Measurements from ENCODE around the gene PARD3B. TPM values are rescaled to one million over a fixed set of nuclear protein-coding genes. Genes with fewer than 3 reads are reported as not detected.

The PARD3B gene
- total RNA-seq, 1 experiment from 2014 or later, result 3.6 TPM

DNA sequence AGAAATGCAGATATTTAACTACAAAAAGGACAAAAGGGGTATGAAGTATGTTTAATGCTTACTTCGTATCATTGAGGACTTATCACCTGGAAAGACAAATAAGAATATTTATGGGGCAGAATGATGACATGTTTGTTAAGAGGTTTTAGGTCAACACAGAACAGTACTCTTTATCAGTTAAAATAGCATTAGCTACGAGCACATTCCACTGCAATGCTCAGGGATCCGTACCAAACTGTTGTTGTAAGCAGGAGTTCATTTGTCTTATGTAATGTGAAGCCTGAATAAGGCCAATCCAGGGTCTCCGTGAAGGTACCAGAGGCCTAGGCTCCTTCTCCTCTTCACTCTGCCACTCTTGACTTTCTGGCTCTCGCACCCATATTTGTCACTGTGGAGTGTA lies 671.3 kb downstream of the PARD3B start:
- TF ChIP-seq SIN3A (IDR thresholded peaks at IDR 0.05; ENCODE audit: borderline replicate concordance, insufficient read depth, low read depth, low read length) (no peak), CTCF (IDR thresholded peaks at IDR 0.05) (no peak), POLR2AphosphoS5 (IDR thresholded peaks at IDR 0.05; ENCODE audit: low read depth, low read length) (no peak), TCF7L2 (IDR thresholded peaks at IDR 0.05; ENCODE audit: low read depth, low read length) (no peak)
- TF ChIP-seq, protein P1, sequence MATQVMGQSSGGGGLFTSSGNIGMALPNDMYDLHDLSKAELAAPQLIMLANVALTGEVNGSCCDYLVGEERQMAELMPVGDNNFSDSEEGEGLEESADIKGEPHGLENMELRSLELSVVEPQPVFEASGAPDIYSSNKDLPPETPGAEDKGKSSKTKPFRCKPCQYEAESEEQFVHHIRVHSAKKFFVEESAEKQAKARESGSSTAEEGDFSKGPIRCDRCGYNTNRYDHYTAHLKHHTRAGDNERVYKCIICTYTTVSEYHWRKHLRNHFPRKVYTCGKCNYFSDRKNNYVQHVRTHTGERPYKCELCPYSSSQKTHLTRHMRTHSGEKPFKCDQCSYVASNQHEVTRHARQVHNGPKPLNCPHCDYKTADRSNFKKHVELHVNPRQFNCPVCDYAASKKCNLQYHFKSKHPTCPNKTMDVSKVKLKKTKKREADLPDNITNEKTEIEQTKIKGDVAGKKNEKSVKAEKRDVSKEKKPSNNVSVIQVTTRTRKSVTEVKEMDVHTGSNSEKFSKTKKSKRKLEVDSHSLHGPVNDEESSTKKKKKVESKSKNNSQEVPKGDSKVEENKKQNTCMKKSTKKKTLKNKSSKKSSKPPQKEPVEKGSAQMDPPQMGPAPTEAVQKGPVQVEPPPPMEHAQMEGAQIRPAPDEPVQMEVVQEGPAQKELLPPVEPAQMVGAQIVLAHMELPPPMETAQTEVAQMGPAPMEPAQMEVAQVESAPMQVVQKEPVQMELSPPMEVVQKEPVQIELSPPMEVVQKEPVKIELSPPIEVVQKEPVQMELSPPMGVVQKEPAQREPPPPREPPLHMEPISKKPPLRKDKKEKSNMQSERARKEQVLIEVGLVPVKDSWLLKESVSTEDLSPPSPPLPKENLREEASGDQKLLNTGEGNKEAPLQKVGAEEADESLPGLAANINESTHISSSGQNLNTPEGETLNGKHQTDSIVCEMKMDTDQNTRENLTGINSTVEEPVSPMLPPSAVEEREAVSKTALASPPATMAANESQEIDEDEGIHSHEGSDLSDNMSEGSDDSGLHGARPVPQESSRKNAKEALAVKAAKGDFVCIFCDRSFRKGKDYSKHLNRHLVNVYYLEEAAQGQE (IDR thresholded peaks at IDR 0.05; ENCODE audit: insufficient read depth in 1 of 2, low read depth in 2 of 2, low read length in 1 of 2), result no peak
- no TSS peak for BruUV-seq (replicated peaks)
- DNase-seq (ENCODE audit: low read depth, low spot score) (no peak), ATAC-seq (no peak)
- Histone ChIP-seq H3K4me1 (ENCODE audit: control insufficient read depth, insufficient read depth, low read length) (no peaks in the 10 kb centered on the region; the same call in 1 of the 2 replicates), H3K4me3 (ENCODE audit: low read depth in 2 of 2, low read length in 2 of 2) (no peak overlapping the region), H3K36me3 (ENCODE audit: control insufficient read depth, insufficient read depth, low read length) (no peaks in the 10 kb centered on the region), H3K9me3 (ENCODE audit: control insufficient read depth, insufficient read depth, low read depth, low read length) (no peaks in the 10 kb centered on the region), H3K27me3 (ENCODE audit: control insufficient read depth, insufficient read depth, low read length) (no peaks in the 10 kb centered on the region), H3K27ac (ENCODE audit: low read length) (no peak overlapping the region)
- intact Hi-C loops (cut with micrococcal nuclease; ENCODE audit: unreplicated experiment), result no loop called here
- ChIA-PET CTCF (no interaction called here), POLR2A (no interaction called here)
- in situ Hi-C loops (cut with HindIII; ENCODE audit: low pct_unique_long_range_greater_than_20kb, low sequenced_read_pairs), result no loop called here

GRCh38 chr2:205217004-205217403 lies 671.7 kb downstream of the PARD3B start:
- ChIA-PET POLR2A (no interaction called here), CTCF (no interaction called here)
- Histone ChIP-seq H3K27me3 (ENCODE audit: control insufficient read depth, insufficient read depth, low read length) (no peaks in the 10 kb centered on the region), H3K36me3 (ENCODE audit: control insufficient read depth, insufficient read depth, low read length) (no peaks in the 10 kb centered on the region), H3K9me3 (ENCODE audit: control insufficient read depth, insufficient read depth, low read depth, low read length) (no peaks in the 10 kb centered on the region), H3K4me3 (ENCODE audit: low read depth in 2 of 2, low read length in 2 of 2) (no peak overlapping the region), H3K27ac (ENCODE audit: low read length) (no peak overlapping the region), H3K4me1 (ENCODE audit: control insufficient read depth, insufficient read depth, low read length) (no peaks in the 10 kb centered on the region; the same call in 1 of the 2 replicates)
- BruUV-seq (replicated peaks), result no TSS peak
- intact Hi-C loops (cut with micrococcal nuclease; ENCODE audit: unreplicated experiment) (no loop called here), in situ Hi-C loops (cut with HindIII; ENCODE audit: low pct_unique_long_range_greater_than_20kb, low sequenced_read_pairs) (no loop called here)
- DNase-seq (ENCODE audit: low read depth, low spot score) (no peak), ATAC-seq (no peak)
- no peak for TF ChIP-seq POLR2AphosphoS5 (IDR thresholded peaks at IDR 0.05; ENCODE audit: low read depth, low read length)
- TF ChIP-seq, protein P1 (IDR thresholded peaks at IDR 0.05; ENCODE audit: insufficient read depth in 1 of 2, low read depth in 2 of 2, low read length in 1 of 2), result no peak
- no peak for TF ChIP-seq CTCF (IDR thresholded peaks at IDR 0.05)
- TF ChIP-seq TCF7L2 (IDR thresholded peaks at IDR 0.05; ENCODE audit: low read depth, low read length), result no peak
- no peak for TF ChIP-seq SIN3A (IDR thresholded peaks at IDR 0.05; ENCODE audit: borderline replicate concordance, insufficient read depth, low read depth, low read length)

Data from Panc1 (cell line).